CD14-positive monocyte (primary cell): ENCODE results near the gene ASPA. TPM values are rescaled to one million over a fixed set of nuclear protein-coding genes. Genes with fewer than 3 reads are reported as not detected.

Source experiments
- DNase-seq, 3 donors: peaks; one replicate each; pipeline ENCODE4 v3.0.0-alpha.2; 2011 to 2022
- H2AFZ ChIP-seq: 2 replicates; pipeline ENCODE4 v1.6.0; 2012; ENCODE audit warnings: mild to moderate bottlenecking, low read depth, low read length, inconsistent platforms; ENCODE audit not compliant: insufficient read depth, poor library complexity, severe bottlenecking
- H3K27ac ChIP-seq, 2 donors: 1 replicate in 1 of 2; 2 replicates in 1 of 2; pipeline ENCODE4 v1.5.1; 2012 to 2013; ENCODE audit warnings: low read length in 2 of 2, control low read depth in 1 of 2, inconsistent platforms in 1 of 2, low read depth in 1 of 2, mild to moderate bottlenecking in 1 of 2
- H3K27me3 ChIP-seq, 2 donors: one replicate each; pipeline versions ENCODE4 v1.6.0 to v1.6.1; 2011 to 2013; ENCODE audit warnings: low read length in 2 of 2; ENCODE audit not compliant: control insufficient read depth in 2 of 2, insufficient read depth in 2 of 2
- H3K36me3 ChIP-seq, 2 donors: replicated peaks in 1 of 2; 1 replicate in 1 of 2; 2 replicates in 1 of 2; pipeline versions ENCODE4 v1.5.1 to v1.6.1; 2012 to 2013; ENCODE audit warnings: low read length in 2 of 2, control low read depth in 1 of 2, inconsistent platforms in 1 of 2, mild to moderate bottlenecking in 1 of 2; ENCODE audit not compliant: insufficient read depth in 2 of 2, control insufficient read depth in 1 of 2
- H3K4me1 ChIP-seq, 2 donors: 1 replicate in 1 of 2; 2 replicates in 1 of 2; pipeline versions ENCODE4 v1.5.1 to v1.6.1; 2012 to 2013; ENCODE audit warnings: low read length in 2 of 2, control low read depth in 1 of 2, inconsistent platforms in 1 of 2, mild to moderate bottlenecking in 1 of 2, moderate library complexity in 1 of 2; ENCODE audit not compliant: insufficient read depth in 2 of 2, control insufficient read depth in 1 of 2
- H3K4me2 ChIP-seq: replicated peaks from 2 replicates; pipeline ENCODE3; 2012; ENCODE audit warnings: low read length, moderate library complexity, mild to moderate bottlenecking; ENCODE audit not compliant: poor library complexity, severe bottlenecking; ENCODE audit errors: extremely low read depth
- H3K4me3 ChIP-seq, 3 experiments: fragments of 200-600 bp in 1 of 3; sonication (generic) in 1 of 3; replicated peaks in 1 of 3; 1 replicate in 2 of 3; 2 replicates in 1 of 3; pipeline ENCODE4 v1.5.1; 2011 to 2013; ENCODE audit warnings: low read length in 3 of 3, mild to moderate bottlenecking in 3 of 3, control low read depth in 2 of 3, low read depth in 2 of 3, inconsistent platforms in 1 of 3, moderate library complexity in 1 of 3
- H3K79me2 ChIP-seq: 2 replicates; pipeline ENCODE4 v1.6.0; 2012; ENCODE audit warnings: mild to moderate bottlenecking, control low read depth, inconsistent platforms, low read length, moderate library complexity; ENCODE audit not compliant: insufficient read depth
- H3K9ac ChIP-seq: 2 replicates; pipeline ENCODE4 v1.6.0; 2017; ENCODE audit warnings: low read length, mild to moderate bottlenecking; ENCODE audit not compliant: insufficient read depth, poor library complexity, severe bottlenecking
- H3K9me3 ChIP-seq, 2 donors: replicated peaks in 1 of 2; 1 replicate in 1 of 2; 2 replicates in 1 of 2; pipeline versions ENCODE4 v1.5.1 to v1.6.1; 2012 to 2013; ENCODE audit warnings: low read length in 2 of 2, control low read depth in 1 of 2; ENCODE audit not compliant: control insufficient read depth in 1 of 2, insufficient read depth in 1 of 2
- H4K20me1 ChIP-seq: 2 replicates; pipeline ENCODE4 v1.6.0; 2012; ENCODE audit warnings: mild to moderate bottlenecking, low read length, control low read depth, moderate library complexity; ENCODE audit not compliant: insufficient read depth
- H3K27ac Mint-ChIP-seq, 7 donors: one replicate each; pipeline ENCODE4 v1.8.0; 2020; ENCODE audit warnings: mild to moderate bottlenecking in 7 of 7, mixed read lengths in 7 of 7, moderate library complexity in 6 of 7, inconsistent platforms in 2 of 7
- H3K27me3 Mint-ChIP-seq, 3 donors: one replicate each; pipeline ENCODE4 v1.8.0; 2021 to 2022; ENCODE audit warnings: low read depth in 3 of 3, mild to moderate bottlenecking in 3 of 3, mixed read lengths in 3 of 3, moderate library complexity in 3 of 3, inconsistent platforms in 1 of 3
- H3K36me3 Mint-ChIP-seq, 2 donors: one replicate each; pipeline ENCODE4 v1.8.0; 2020; ENCODE audit warnings: mixed read lengths in 2 of 2, inconsistent platforms in 1 of 2, mild to moderate bottlenecking in 1 of 2
- H3K4me1 Mint-ChIP-seq: one replicate; pipeline ENCODE4 v1.8.0; 2020; ENCODE audit warnings: mild to moderate bottlenecking, mixed read lengths
- H3K4me3 Mint-ChIP-seq, 2 donors: one replicate each; pipeline ENCODE4 v1.8.0; 2020; ENCODE audit warnings: mild to moderate bottlenecking in 2 of 2, mixed read lengths in 2 of 2, moderate library complexity in 1 of 2
- H3K9me3 Mint-ChIP-seq, 7 donors: one replicate each; pipeline ENCODE4 v1.8.0; 2020 to 2022; ENCODE audit warnings: mixed read lengths in 7 of 7, mild to moderate bottlenecking in 6 of 7, moderate library complexity in 6 of 7, inconsistent platforms in 2 of 7
- CTCF ChIP-seq: fragments of 200-600 bp; IDR thresholded peaks from one replicate; pipeline ENCODE4 v1.8.0; 2022; ENCODE audit warnings: antibody characterized with exemption, mild to moderate bottlenecking
- WGBS: methylation state at CpG from one replicate; pipeline ENCODE4 v1.1.5; 2013; ENCODE audit warnings: missing lambda C conversion rate; ENCODE audit not compliant: insufficient coverage; 5-methylcytosine and 5-hydroxymethylcytosine counted together
- intact Hi-C, 2 donors: fragments of 100-400 bp; cut with micrococcal nuclease; formaldehyde crosslinking; loops; one replicate each; pipeline versions ENCODE4 v1.15.0 to v1.15.1; 2023
- polyA plus RNA-seq, 3 donors: library from polyadenylated mRNA; depleted of rRNA in 1 of 3; unstranded in 2 of 3; stranded (reverse) in 1 of 3; fragments of 300-500 nt in 2 of 3; fragments of >200 nt in 1 of 3; fragmentation: Illumina TruSeq in 2 of 3; gene quantifications; 1 replicate in 2 of 3; 2 replicates in 1 of 3; pipeline ENCODE4 v1.2.3, GENCODE V29; 2012 to 2021

ASPA gene
- polyA plus RNA-seq, 3 donors = not detected

GRCh38 chr17:3551189-3551588, 75.4 kb downstream of the ASPA start:
- Histone ChIP-seq H3K79me2 (no peaks in the 10 kb centered on the region), H3K9me3 (no peaks in the 10 kb centered on the region), H3K9ac (no peak overlapping the region), H2AFZ (no peak overlapping the region), H3K27ac (no peak overlapping the region), H3K4me2 (no peak overlapping the region), H3K27me3 (no peaks in the 10 kb centered on the region), H3K4me3 (no peak overlapping the region), H4K20me1 (no peaks in the 10 kb centered on the region), H3K36me3 (no peaks in the 10 kb centered on the region), H3K4me1 (no peaks in the 10 kb centered on the region)
- TF ChIP-seq CTCF = no peak
- DNase-seq = no peak
- H3K27me3 Mint-ChIP-seq = peaks cover 4 to 6% (median 4%) of the 10 kb centered on the region in 3 donors
- no peaks in the 10 kb centered on the region for H3K36me3 Mint-ChIP-seq
- H3K9me3 Mint-ChIP-seq = peaks cover 0 to 5% (median 0%) of the 10 kb centered on the region in 7 donors
- no peaks in the 10 kb centered on the region for H3K4me1 Mint-ChIP-seq
- no peak overlapping the region for H3K4me3 Mint-ChIP-seq
- no peak overlapping the region for H3K27ac Mint-ChIP-seq
- 92% methylated on average over 4 of the region's 6 CpGs for WGBS
- intact Hi-C loops = no loop called here

- Histone ChIP-seq H3K36me3 (no peaks in the 10 kb centered on the region), H3K27ac (no peak overlapping the region), H3K4me3 (no peak overlapping the region), H3K4me1 (no peaks in the 10 kb centered on the region), H2AFZ (no peak overlapping the region), H3K4me2 (no peak overlapping the region), H3K27me3 (no peaks in the 10 kb centered on the region), H3K9me3 (no peaks in the 10 kb centered on the region), H3K79me2 (no peaks in the 10 kb centered on the region), H3K9ac (no peak overlapping the region), H4K20me1 (no peaks in the 10 kb centered on the region)
- Mint-ChIP-seq H3K36me3 (no peaks in the 10 kb centered on the region), H3K4me3 (no peak overlapping the region), H3K27ac (no peak overlapping the region), H3K9me3 (peaks cover 0 to 3% (median 0%) of the 10 kb centered on the region in 7 donors), H3K27me3 (peaks cover 4 to 6% (median 4%) of the 10 kb centered on the region in 3 donors), H3K4me1 (no peaks in the 10 kb centered on the region)
- intact Hi-C loops = no loop called here
- TF ChIP-seq CTCF = no peak
- WGBS = 93% methylated on average over 7 of the region's 7 CpGs
- no peak for DNase-seq
Observed at GRCh38 chr17:3552916-3553315, 77.1 kb downstream of the ASPA start.

Other genes with a start within 250 kb of the ASPA start
- under 1 TPM in 1 of 3 donors, not detected in 2; 0.18 TPM for gene OR3A1, start 177.6 kb upstream of the ASPA start, polyA plus RNA-seq
- not detected for gene OR3A2, start 89.7 kb upstream of the ASPA start, polyA plus RNA-seq
- gene OR1E1, start 77.6 kb upstream of the ASPA start, polyA plus RNA-seq = not detected
- gene OR3A3, start 64.6 kb upstream of the ASPA start, polyA plus RNA-seq = not detected
- not detected for gene OR1E2, start 42.2 kb upstream of the ASPA start, polyA plus RNA-seq
- under 1 TPM in 1 of 3 donors, not detected in 2; 0.13 TPM for gene SPATA22, start 4.2 kb upstream of the ASPA start, polyA plus RNA-seq
- under 1 TPM in 1 of 3 donors, not detected in 2; 0.01 TPM for gene TRPV3, start 81.8 kb downstream of the ASPA start, polyA plus RNA-seq
- 1 to 10 TPM in 1 of 3 donors, not detected in 2; 3.6 TPM for gene TRPV1, start 133.4 kb downstream of the ASPA start, polyA plus RNA-seq
- gene SHPK, start 160.3 kb downstream of the ASPA start, polyA plus RNA-seq = 1 to 10 TPM; 4.3 to 4.6 (median 4.6) TPM
- 10 to 100 TPM; 11.6 to 11.8 (median 11.7) TPM for gene CTNS, start 160.8 kb downstream of the ASPA start, polyA plus RNA-seq
- 10 to 100 TPM; 29.6 to 71.8 (median 70.9) TPM for gene TAX1BP3, start 192.6 kb downstream of the ASPA start, polyA plus RNA-seq
- gene EMC6, start 192.8 kb downstream of the ASPA start, polyA plus RNA-seq = 100 to 1,000 TPM in 2 of 3 donors, 10 to 100 TPM in 1; 24.4 to 118 (median 105) TPM
- gene P2RX5, start 220.2 kb downstream of the ASPA start, polyA plus RNA-seq = 1 to 10 TPM in 2 of 3 donors, under 1 TPM in 1; 0.64 to 8.8 (median 3.4) TPM
- gene HASPIN, start 247.9 kb downstream of the ASPA start, polyA plus RNA-seq = under 1 TPM in 1 of 3 donors, not detected in 2; 0.05 TPM